Ascending aorta (tissue), 2 donors: ENCODE data around the gene ZNF576. TPM values are rescaled to one million over a fixed set of nuclear protein-coding genes. Genes with fewer than 3 reads are reported as not detected.
"Not testable (repeated sequence)": the region's sequence is repeated elsewhere in the genome, so short reads cannot be mapped to it uniquely, and the experiment has no call there.

Experiments used
- DNase-seq, 2 donors: peaks; one replicate each; pipeline ENCODE4 v3.0.0-alpha.2; 2019; ENCODE audit warnings: low spot score in 2 of 2
- H3K27ac ChIP-seq, 2 donors: fragments of 200-600 bp; sonication (generic); one replicate each; pipeline ENCODE4 v1.5.1; 2016 to 2017; ENCODE audit warnings: mild to moderate bottlenecking in 1 of 2
- H3K27me3 ChIP-seq: fragments of 200-600 bp; sonication (generic); one replicate; pipeline ENCODE4 v1.5.1; 2017
- H3K36me3 ChIP-seq, 2 donors: fragments of 200-600 bp; sonication (generic); one replicate each; pipeline ENCODE4 v1.5.1; 2016
- H3K4me1 ChIP-seq, 2 donors: fragments of 200-600 bp; sonication (generic); one replicate each; pipeline ENCODE4 v1.5.1; 2016 to 2017; ENCODE audit warnings: mild to moderate bottlenecking in 1 of 2
- H3K4me3 ChIP-seq, 2 donors: fragments of 200-600 bp; sonication (generic); one replicate each; pipeline ENCODE4 v1.5.1; 2016 to 2017; ENCODE audit warnings: mild to moderate bottlenecking in 1 of 2
- H3K9me3 ChIP-seq, 2 donors: fragments of 200-600 bp; sonication (generic); one replicate each; pipeline ENCODE4 v1.5.1; 2016
- CTCF ChIP-seq, 3 experiments: fragments of 200-600 bp in 2 of 3; fragments of 450-650 bp in 1 of 3; sonication (generic) in 2 of 3; IDR thresholded peaks; one replicate each; pipeline ENCODE4 v1.5.1; 2016 to 2019; ENCODE audit warnings: antibody characterized with exemption in 3 of 3, mild to moderate bottlenecking in 1 of 3, moderate library complexity in 1 of 3
- intact Hi-C: fragments of 100-400 bp; cut with DNase I; formaldehyde crosslinking; loops from one replicate; pipeline ENCODE4 v1.15.1; 2023
- total RNA-seq: library from RNA; depleted of rRNA; stranded (reverse); fragments of >200 nt; gene quantifications from one replicate; pipeline ENCODE4 v1.1.0, GENCODE V29; 2016

Gene ZNF576
- 3.1 TPM for total RNA-seq

- intact Hi-C loops = loop anchor here (1.0 to 10.0 kb wide), 6 partner anchors 21 to 1641 kb away; partner anchors contain the start of genes PINLYP, RABAC1, SMG9 and XRCC1
- TF ChIP-seq CTCF (IDR thresholded peaks at IDR 0.05) = no peak
- H3K27ac ChIP-seq = peak within 1 kb of the TSS; percentile 94 to 99
- H3K27me3 ChIP-seq = no peaks in the 10 kb centered on the region
- H3K9me3 ChIP-seq = no peaks in the 10 kb centered on the region
- DNase-seq = peak; percentile 99 to 100
- H3K4me1 ChIP-seq = peaks cover 22 to 23% of the 10 kb centered on the region in 2 donors
- H3K4me3 ChIP-seq = peak within 1 kb of the TSS; percentile 59 to 88
- H3K36me3 ChIP-seq = peaks cover 38 to 43% of the 10 kb centered on the region in 2 donors
These were observed at the start of gene ZNF576, which contains the start of gene IRGQ for GRCh38 chr19:43595999-43596841. Gene ZNF576, plus strand, starts transcription at chr19:43596595. Its CDS starts 514 bp downstream, at chr19:43597109. Gene IRGQ, minus strand, starts transcription at chr19:43596134. Its CDS starts 796 bp downstream, at chr19:43595338.

- H3K36me3 ChIP-seq = peaks cover 64 to 72% of the 10 kb centered on the region in 2 donors
- H3K9me3 ChIP-seq, DNase-seq, H3K27me3 ChIP-seq, intact Hi-C loops, H3K4me3 ChIP-seq, H3K27ac ChIP-seq, H3K4me1 ChIP-seq: not testable (repeated sequence)
These were observed 48.5 kb upstream of the ZNF576 start for GRCh38 chr19:43547926-43548325.

- intact Hi-C loops = no loop called here
- H3K27ac ChIP-seq = no peak overlapping the region
- H3K27me3 ChIP-seq = no peaks in the 10 kb centered on the region
- TF ChIP-seq CTCF (IDR thresholded peaks at IDR 0.05) = no peak
- H3K4me1 ChIP-seq = no peaks in the 10 kb centered on the region
- H3K36me3 ChIP-seq = peaks cover 60 to 70% of the 10 kb centered on the region in 2 donors
- no peak for DNase-seq
- no peak overlapping the region for H3K4me3 ChIP-seq
- no peaks in the 10 kb centered on the region for H3K9me3 ChIP-seq
These were observed 47.7 kb upstream of the ZNF576 start for GRCh38 chr19:43548706-43549105.

- Histone ChIP-seq H3K4me3 (no peak overlapping the region), H3K9me3 (no peaks in the 10 kb centered on the region), H3K27ac (no peak overlapping the region), H3K27me3 (no peaks in the 10 kb centered on the region), H3K4me1 (no peaks in the 10 kb centered on the region), H3K36me3 (peaks cover 44 to 69% of the 10 kb centered on the region in 2 donors)
- no peak for TF ChIP-seq CTCF (IDR thresholded peaks at IDR 0.05)
- intact Hi-C loops = no loop called here
- DNase-seq = no peak
These were observed 44.8 kb upstream of the ZNF576 start for GRCh38 chr19:43551399-43552197.

GRCh38 chr19:43552198-43552450 is 44.3 kb upstream of the ZNF576 start:
- peaks cover 41 to 69% of the 10 kb centered on the region in 2 donors for H3K36me3 ChIP-seq
- H3K4me1 ChIP-seq = no peaks in the 10 kb centered on the region
- intact Hi-C loops = no loop called here
- no peaks in the 10 kb centered on the region for H3K27me3 ChIP-seq
- no peak overlapping the region for H3K4me3 ChIP-seq
- no peak overlapping the region for H3K27ac ChIP-seq
- TF ChIP-seq CTCF (IDR thresholded peaks at IDR 0.05) = no peak
- H3K9me3 ChIP-seq = no peaks in the 10 kb centered on the region
- no peak for DNase-seq

- Histone ChIP-seq H3K4me3 (no peak overlapping the region), H3K9me3 (no peaks in the 10 kb centered on the region), H3K27me3 (no peaks in the 10 kb centered on the region), H3K27ac (no peak overlapping the region), H3K4me1 (no peaks in the 10 kb centered on the region), H3K36me3 (peaks cover 41 to 74% of the 10 kb centered on the region in 2 donors)
- TF ChIP-seq CTCF (IDR thresholded peaks at IDR 0.05) = no peak
- intact Hi-C loops = no loop called here
- DNase-seq = no peak
These were observed 43.8 kb upstream of the ZNF576 start for GRCh38 chr19:43552616-43553015.
